ENCODE results near the gene TSPAN5. TPM values are rescaled to one million over a fixed set of nuclear protein-coding genes. Genes with fewer than 3 reads are reported as not detected.

Gene TSPAN5
- total RNA-seq, 2 donors from 2014 or later = 1.8 to 2.0 TPM

DNA sequence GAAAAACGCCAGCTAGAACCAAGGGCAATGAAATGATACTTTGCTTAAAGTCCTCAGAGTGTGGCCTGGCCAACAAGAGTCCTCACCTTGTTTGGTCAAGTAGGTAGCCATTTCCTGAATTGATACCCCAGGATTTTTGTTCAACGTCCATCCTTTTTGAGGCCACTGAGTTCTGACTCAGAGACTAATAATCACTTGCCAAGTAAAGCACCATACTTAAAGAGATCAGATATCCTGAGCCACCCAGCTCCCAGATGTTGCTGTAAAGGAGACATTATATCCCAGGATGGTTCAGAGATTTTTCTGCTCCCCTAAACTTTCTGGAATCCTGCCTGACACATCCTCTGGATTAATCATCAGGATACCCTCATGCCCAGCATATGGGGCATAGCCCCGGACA lies 206.3 kb downstream of the TSPAN5 start:
- no peak overlapping the region for H3K4me3 ChIP-seq
- WGBS, 2 donors = 65 to 71% methylated on average over 3 of the region's 3 CpGs
- H3K9me3 ChIP-seq = peaks cover 0 to 9% (median 0%) of the 10 kb centered on the region in 3 donors
- H3K27me3 ChIP-seq = no peaks in the 10 kb centered on the region
- TF ChIP-seq, protein P1, sequence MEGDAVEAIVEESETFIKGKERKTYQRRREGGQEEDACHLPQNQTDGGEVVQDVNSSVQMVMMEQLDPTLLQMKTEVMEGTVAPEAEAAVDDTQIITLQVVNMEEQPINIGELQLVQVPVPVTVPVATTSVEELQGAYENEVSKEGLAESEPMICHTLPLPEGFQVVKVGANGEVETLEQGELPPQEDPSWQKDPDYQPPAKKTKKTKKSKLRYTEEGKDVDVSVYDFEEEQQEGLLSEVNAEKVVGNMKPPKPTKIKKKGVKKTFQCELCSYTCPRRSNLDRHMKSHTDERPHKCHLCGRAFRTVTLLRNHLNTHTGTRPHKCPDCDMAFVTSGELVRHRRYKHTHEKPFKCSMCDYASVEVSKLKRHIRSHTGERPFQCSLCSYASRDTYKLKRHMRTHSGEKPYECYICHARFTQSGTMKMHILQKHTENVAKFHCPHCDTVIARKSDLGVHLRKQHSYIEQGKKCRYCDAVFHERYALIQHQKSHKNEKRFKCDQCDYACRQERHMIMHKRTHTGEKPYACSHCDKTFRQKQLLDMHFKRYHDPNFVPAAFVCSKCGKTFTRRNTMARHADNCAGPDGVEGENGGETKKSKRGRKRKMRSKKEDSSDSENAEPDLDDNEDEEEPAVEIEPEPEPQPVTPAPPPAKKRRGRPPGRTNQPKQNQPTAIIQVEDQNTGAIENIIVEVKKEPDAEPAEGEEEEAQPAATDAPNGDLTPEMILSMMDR (IDR thresholded peaks at IDR 0.05) = no peak
- no peak for TF ChIP-seq POLR2A (IDR thresholded peaks at IDR 0.05)
- DNase-seq (no peak), ATAC-seq (no peak)
- H3K36me3 ChIP-seq (replicated peaks in 1 of 2; ENCODE audit: insufficient read depth in 1 of 2, low read depth in 2 of 2) = no peaks in the 10 kb centered on the region
- H3K27ac ChIP-seq = no peak overlapping the region
- intact Hi-C loops (cut with DNase I) = no loop called here
- no peaks in the 10 kb centered on the region for H3K4me1 ChIP-seq

DNA sequence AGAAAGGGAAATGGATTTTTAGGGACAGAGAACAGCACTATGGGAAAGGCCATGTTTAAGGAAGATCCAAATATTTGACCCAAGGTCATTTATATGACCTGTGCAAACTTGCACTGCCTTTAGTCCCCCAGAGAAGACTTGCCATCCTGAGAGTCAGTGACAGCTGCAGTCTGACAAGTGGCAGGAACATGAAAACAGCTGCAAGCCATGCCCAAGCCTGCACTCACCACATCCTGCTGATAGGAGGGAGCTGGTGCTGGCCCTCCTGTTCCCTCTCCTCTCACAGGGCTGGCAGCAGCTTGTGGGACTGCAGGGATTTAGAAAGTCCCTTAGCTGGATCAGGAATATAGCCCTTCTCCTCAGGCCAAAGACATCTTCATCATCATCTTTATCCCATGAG lies 209.5 kb downstream of the TSPAN5 start:
- no peak for ATAC-seq
- intact Hi-C loops (cut with DNase I) = no loop called here
- H3K27me3 ChIP-seq = no peaks in the 10 kb centered on the region
- DNase-seq = no peak
- H3K27ac ChIP-seq = no peak overlapping the region
- no peak overlapping the region for H3K4me3 ChIP-seq
- H3K4me1 ChIP-seq = no peaks in the 10 kb centered on the region
- no peak for TF ChIP-seq POLR2A (IDR thresholded peaks at IDR 0.05)
- TF ChIP-seq, protein P1 (IDR thresholded peaks at IDR 0.05) = no peak
- no peaks in the 10 kb centered on the region for H3K36me3 ChIP-seq (replicated peaks in 1 of 2; ENCODE audit: insufficient read depth in 1 of 2, low read depth in 2 of 2)
- peaks cover 0 to 9% (median 0%) of the 10 kb centered on the region in 3 donors for H3K9me3 ChIP-seq

DNA sequence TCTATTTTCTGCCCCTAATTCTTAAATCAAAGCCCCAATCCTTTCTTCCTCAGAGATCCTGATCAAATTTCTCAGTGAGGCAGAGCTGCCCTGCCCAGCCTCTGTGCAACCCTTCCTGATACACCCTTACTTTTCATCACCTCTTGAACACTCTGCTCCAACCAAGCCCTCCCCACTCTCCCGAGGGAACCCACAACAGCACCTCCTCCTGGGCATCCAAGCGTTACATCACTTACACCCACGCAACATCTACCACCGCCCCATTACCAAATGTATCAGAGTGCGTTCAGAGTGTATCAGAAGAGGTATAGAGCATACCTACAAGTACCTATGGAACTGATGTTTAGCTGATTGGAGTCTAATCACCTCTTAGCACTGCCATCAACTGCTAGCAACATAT lies 210.8 kb downstream of the TSPAN5 start:
- H3K36me3 ChIP-seq (replicated peaks in 1 of 2; ENCODE audit: insufficient read depth in 1 of 2, low read depth in 2 of 2) = no peaks in the 10 kb centered on the region
- H3K27me3 ChIP-seq = no peaks in the 10 kb centered on the region
- WGBS, 2 donors = 87 to 97% methylated on average over 5 of the region's 5 CpGs
- H3K4me1 ChIP-seq = no peaks in the 10 kb centered on the region
- ATAC-seq = no peak
- H3K27ac ChIP-seq = no peak overlapping the region
- intact Hi-C loops (cut with DNase I) = no loop called here
- H3K4me3 ChIP-seq = no peak overlapping the region
- TF ChIP-seq, protein P1 (IDR thresholded peaks at IDR 0.05) = no peak
- TF ChIP-seq POLR2A (IDR thresholded peaks at IDR 0.05) = no peak
- DNase-seq = no peak
- peaks cover 0 to 5% (median 0%) of the 10 kb centered on the region in 3 donors for H3K9me3 ChIP-seq

DNA sequence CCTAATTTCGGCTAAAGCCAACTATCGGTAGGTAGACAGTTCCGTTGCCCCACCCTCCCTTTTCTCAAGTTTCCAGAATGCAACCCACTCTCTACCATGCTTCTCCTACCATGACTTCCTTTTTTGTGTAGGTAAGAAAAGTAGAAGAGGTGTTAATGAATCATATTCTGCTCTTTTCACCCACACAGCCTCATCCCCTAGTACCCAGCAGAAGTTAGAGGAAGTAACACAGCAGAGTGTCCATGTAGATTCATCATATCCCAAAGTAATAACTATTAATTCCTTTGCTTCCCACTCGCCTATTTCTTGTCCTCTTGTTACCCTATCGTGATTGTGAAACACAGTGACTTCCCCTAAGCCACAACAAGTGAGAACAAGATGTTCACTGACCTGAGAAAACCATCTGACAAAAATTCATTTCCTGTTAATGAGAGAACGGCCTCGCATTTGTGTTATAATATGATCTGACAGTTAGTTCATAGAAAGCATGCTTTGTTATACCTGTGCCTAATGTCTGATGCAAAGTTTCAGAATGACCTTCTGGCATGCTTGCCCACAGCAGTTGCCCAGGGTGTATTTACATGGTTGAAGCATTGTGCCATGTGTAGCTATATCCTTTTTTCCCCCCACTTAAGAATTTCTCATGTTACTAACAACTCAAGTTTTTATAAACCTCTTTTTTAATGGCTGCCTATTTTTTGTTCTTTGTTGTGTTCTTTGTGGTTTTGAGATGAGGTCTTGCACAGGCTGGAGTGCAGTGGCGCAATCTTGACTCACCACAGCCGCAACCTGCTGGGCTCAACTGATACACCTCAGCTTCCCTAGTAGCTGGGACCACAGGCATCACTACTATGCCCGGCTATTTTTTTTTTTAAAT lies 211.7 kb downstream of the TSPAN5 start:
- Histone ChIP-seq H3K9me3 (no peaks in the 10 kb centered on the region), H3K4me3 (no peak overlapping the region), H3K36me3 (replicated peaks in 1 of 2; ENCODE audit: insufficient read depth in 1 of 2, low read depth in 2 of 2) (peaks cover 0 to 3% of the 10 kb centered on the region in 2 donors), H3K27me3 (no peaks in the 10 kb centered on the region), H3K27ac (peak overlapping the region in 1 of 4 donors; percentile 17), H3K4me1 (no peaks in the 10 kb centered on the region)
- 58 to 76% methylated on average over 10 of the region's 10 CpGs for WGBS, 2 donors
- ATAC-seq = peak; percentile 45
- peak in 2 of 4 donors; percentile 10 to 26 for DNase-seq
- intact Hi-C loops (cut with DNase I) = no loop called here
- TF ChIP-seq, protein P1 (IDR thresholded peaks at IDR 0.05) = no peak
- TF ChIP-seq POLR2A (IDR thresholded peaks at IDR 0.05) = no peak

DNA sequence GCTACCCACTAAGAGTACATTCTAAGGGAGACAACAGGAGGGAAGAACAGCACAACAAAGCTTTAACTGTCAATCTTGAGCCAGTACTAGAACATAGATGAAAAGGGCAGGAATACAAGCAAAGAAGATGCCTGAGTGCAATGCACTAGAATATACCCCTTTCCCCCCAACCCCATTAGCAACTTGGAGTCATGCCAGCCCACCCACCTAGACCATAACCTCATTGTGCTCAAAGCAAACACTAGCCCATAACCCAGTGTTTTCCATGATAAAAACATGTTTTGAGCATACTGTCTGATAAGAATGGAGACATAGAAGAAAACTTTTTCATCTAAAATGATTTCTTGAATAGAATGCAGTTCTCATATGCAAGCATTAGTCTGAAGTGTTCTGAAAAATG lies 214.0 kb downstream of the TSPAN5 start:
- no peaks in the 10 kb centered on the region for H3K9me3 ChIP-seq
- intact Hi-C loops (cut with DNase I) = no loop called here
- ATAC-seq (no peak), DNase-seq (no peak)
- H3K27me3 ChIP-seq = no peaks in the 10 kb centered on the region
- H3K36me3 ChIP-seq (replicated peaks in 1 of 2; ENCODE audit: insufficient read depth in 1 of 2, low read depth in 2 of 2) = peaks cover 0 to 5% of the 10 kb centered on the region in 2 donors
- H3K27ac ChIP-seq = no peak overlapping the region
- TF ChIP-seq POLR2A (IDR thresholded peaks at IDR 0.05) = no peak
- H3K4me1 ChIP-seq = no peaks in the 10 kb centered on the region
- no peak overlapping the region for H3K4me3 ChIP-seq
